ENCODE data around the gene FBXL5.

Gene FBXL5

DNA sequence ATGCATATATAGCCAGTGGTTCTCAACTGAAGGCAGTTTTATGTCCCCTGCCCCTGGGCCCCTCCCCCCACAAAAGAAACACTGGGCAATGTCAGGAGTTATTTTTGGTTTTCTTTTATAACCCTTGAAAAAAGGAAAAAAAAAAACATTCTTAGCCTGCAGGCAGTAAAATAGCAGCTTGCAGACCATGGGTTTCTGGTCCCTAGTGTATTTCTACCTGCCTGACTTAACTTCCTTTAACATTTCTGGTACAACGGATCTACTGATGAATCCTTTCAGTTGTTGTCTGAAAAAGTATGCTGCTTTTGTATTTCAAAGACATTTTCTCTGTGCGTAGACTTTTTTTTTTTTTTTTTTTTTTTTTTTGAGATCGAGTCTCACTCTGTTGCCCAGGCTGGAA, 15.4 kb upstream of the FBXL5 start:
- Mint-ChIP-seq H3K27me3 (no peaks in the 10 kb centered on the region), H3K27ac (peak overlapping the region; percentile 73), H3K9me3 (no peaks in the 10 kb centered on the region), H3K4me1 (peaks cover 8 to 28% of the 10 kb centered on the region in 2 donors), H3K4me3 (peak overlapping the region; percentile 32 to 52), H3K36me3 (no peaks in the 10 kb centered on the region)
- DNase-seq (no peak), ATAC-seq (replicated peaks) (no peak)

DNA sequence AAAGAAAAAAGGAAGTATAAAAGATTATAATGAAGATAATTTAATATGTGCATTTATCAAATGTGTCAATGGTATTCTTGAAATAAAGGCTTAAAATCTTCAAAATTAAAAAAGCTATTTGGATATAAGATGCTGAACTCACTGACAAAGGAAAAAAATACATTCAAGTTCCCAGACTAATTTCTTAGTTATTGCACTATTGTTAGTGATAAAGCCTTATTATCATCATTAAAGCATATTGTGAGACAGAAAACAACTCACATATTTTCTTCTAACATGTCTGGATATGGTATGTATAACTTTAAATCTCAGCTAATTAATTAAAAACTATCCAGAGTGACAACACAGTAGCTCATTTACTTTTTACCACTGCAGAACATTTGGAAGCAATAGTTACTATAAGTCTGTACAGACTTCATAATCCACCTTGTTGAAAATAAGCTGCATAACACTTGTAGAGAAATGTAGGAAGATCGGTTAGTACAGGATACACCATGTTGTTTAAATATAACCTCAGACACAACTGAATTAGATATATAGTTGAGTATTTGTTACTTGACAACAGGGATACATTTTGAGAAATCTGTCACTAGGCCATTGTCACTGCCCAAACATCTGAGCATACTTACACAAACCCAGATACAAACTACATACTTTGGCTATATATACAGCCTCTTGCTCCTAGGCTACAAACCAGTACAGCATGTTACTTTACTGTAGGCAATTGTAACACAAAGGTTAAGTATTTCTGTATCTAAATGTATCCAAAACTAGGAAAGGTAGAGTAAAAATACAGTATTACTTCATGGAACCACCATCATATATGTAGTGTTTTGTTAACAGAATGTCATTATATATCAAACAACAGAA, 13.6 kb upstream of the FBXL5 start:
- no peaks in the 10 kb centered on the region for H3K27me3 Mint-ChIP-seq
- H3K36me3 Mint-ChIP-seq, result no peaks in the 10 kb centered on the region
- no peak overlapping the region for H3K4me3 Mint-ChIP-seq
- no peaks in the 10 kb centered on the region for H3K9me3 Mint-ChIP-seq
- DNase-seq (no peak), ATAC-seq (replicated peaks) (no peak)
- H3K27ac Mint-ChIP-seq, result no peak overlapping the region
- peaks cover 3 to 17% of the 10 kb centered on the region in 2 donors for H3K4me1 Mint-ChIP-seq

DNA sequence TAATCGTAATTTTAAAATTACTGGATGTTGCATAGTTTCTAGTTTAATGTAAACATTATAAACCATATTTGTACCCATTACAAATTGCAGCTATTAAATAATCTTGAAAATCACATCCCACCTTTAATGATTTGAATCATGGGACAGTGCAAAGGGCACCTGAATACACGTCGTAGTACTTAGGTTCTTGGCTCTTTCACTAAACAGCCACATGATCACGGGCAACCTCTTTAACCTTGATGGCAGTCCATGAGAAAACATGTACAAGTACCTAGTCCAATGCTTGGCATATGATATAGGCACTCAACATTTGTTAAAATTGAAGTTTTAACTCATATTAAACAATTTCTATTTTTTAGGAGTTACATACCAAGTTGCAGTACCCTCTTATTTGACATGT, 11.8 kb upstream of the FBXL5 start:
- no peak overlapping the region for H3K4me3 Mint-ChIP-seq

DNA sequence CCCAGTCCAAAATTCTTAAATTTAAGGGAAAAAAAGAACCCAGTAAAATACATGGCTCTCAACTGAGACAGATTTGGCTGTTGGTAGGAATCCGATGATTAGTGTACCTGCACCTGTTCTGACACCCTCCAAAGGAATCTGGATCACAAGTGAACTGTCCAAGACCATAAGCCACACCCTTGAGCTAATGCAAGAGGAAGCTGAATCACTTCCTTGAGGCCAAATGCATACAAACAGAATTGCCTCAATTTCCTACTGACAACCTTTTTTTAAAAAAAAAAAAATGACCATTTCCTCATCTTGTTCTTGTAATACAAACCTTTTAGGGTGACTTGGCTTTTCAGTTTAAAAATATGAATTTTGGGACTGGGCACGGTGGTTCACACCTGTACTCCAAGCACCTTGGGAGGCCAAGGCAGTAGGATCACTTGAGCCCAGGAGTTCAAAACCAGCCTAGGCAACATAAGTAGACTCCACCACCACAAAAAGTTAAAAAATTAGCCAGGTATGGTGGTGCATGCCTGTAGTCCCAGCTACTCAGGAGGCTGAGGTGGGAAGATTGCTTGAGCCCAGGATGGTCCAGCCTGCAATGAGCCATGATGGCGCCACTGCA, 10.7 kb upstream of the FBXL5 start:
- ATAC-seq (replicated peaks) (no peak), DNase-seq (no peak)
- H3K27me3 Mint-ChIP-seq, result no peaks in the 10 kb centered on the region
- H3K4me3 Mint-ChIP-seq, result no peak overlapping the region
- H3K4me1 Mint-ChIP-seq, result peaks cover 0 to 9% of the 10 kb centered on the region in 2 donors
- H3K36me3 Mint-ChIP-seq, result no peaks in the 10 kb centered on the region
- H3K27ac Mint-ChIP-seq, result no peak overlapping the region
- H3K9me3 Mint-ChIP-seq, result no peaks in the 10 kb centered on the region

More for the DNA sequence above, 11.8 kb upstream of the FBXL5 start:
- Mint-ChIP-seq H3K27ac (no peak overlapping the region), H3K9me3 (no peaks in the 10 kb centered on the region), H3K36me3 (no peaks in the 10 kb centered on the region), H3K4me1 (peaks cover 3 to 17% of the 10 kb centered on the region in 2 donors), H3K27me3 (no peaks in the 10 kb centered on the region)
- no peak for ATAC-seq (replicated peaks)
- DNase-seq, result no peak

DNA sequence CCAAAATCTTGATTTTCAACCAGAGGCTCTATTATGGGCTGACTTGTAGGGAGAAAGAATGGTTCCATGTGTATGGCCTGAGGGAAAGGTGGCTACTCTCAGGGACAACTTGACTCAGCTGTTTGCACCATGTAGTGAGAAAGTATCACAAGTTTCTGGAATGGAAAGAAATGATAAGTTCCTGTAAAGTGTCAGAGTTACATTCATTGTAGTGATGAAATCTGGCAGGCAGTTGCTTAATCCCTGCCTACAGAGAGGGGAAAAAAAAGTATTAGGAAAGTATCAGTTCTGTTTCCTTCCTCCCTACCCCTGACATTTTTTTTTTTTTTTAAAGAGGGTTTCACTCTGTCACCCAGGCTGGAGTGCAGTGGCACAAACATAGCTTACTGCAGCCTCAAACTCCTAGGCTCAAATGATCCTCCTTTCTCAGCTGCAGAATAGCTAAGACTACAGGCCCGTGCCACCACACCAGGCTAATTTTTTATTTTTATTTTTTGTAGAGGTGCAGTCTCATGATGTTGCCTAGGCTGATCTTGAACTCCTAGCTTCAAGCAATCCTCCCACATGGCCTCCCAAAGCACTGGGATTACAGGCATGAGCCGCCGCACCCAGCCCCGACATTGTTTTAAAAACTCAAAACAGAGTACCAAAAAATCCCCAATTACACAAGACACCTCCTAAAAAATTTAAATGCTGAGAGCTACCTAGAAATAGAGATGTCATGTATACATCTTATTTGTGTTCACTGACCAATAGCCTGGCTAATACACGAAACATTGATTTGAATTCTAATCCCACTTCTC, 4.8 kb upstream of the FBXL5 start:
- peak overlapping the region; percentile 31 for H3K27ac Mint-ChIP-seq
- H3K4me3 Mint-ChIP-seq, result no peak overlapping the region
- DNase-seq (no peak), ATAC-seq (replicated peaks) (peak in 1 of 2 donors; percentile 6)
- no peaks in the 10 kb centered on the region for H3K36me3 Mint-ChIP-seq
- H3K9me3 Mint-ChIP-seq, result no peaks in the 10 kb centered on the region
- peaks cover 5 to 22% of the 10 kb centered on the region in 2 donors for H3K4me1 Mint-ChIP-seq
- no peaks in the 10 kb centered on the region for H3K27me3 Mint-ChIP-seq

DNA sequence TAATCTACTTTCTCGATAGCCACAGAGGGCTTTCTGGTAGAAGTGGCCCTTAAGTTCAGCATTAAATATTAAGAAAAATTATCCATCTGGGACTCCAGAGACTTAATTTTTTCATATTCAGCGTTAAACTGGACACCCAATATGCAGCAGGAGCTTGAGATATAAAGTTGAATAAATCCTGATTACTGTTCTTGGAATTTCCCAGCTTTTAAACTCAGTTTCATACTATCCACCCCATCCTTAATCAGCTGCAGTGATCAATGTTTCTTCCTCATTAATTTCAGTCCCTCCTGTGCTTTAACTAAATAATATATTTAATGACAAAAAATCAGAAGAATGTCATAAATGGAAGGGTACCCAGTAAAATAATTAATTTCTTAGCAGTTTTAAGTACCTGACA, 3.6 kb upstream of the FBXL5 start:
- Mint-ChIP-seq H3K9me3 (no peaks in the 10 kb centered on the region), H3K36me3 (no peaks in the 10 kb centered on the region), H3K4me1 (peaks cover 6 to 29% of the 10 kb centered on the region in 2 donors), H3K27ac (no peak overlapping the region), H3K27me3 (no peaks in the 10 kb centered on the region), H3K4me3 (no peak overlapping the region)
- ATAC-seq (replicated peaks) (no peak), DNase-seq (no peak)

DNA sequence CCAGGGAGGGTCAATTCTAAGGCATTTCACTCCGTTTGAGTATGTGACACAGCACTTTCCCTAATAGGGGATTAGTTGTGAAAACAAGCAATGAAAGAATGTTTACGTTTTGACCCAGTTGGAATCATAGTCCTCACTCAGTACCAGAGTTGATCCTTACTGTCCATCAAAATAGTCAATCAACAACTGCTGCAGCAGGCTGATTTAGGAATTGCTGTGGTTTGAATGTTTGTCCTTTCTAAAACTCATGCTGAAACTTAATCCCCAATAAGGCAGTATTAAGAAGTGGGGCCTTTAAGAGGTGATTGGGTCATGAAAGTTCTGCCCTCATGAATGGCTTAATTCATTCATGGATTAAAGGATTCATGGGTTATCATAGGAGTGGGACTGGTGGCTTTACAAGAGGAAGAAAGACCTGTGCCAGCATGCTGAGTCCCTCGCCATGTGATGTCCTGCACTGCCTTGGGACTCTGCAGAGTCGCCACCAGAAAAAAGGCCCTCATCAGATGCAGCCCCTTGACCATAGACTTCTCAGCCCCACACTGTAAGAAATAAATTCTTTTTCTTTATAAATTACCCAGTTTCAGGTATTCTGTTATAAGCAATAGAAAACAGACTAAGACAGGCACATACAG, 3.1 kb upstream of the FBXL5 start:
- ATAC-seq (replicated peaks) (no peak), DNase-seq (no peak)
- no peaks in the 10 kb centered on the region for H3K36me3 Mint-ChIP-seq
- no peaks in the 10 kb centered on the region for H3K9me3 Mint-ChIP-seq
- peaks cover 9 to 34% of the 10 kb centered on the region in 2 donors for H3K4me1 Mint-ChIP-seq
- H3K27ac Mint-ChIP-seq, result no peak overlapping the region
- H3K4me3 Mint-ChIP-seq, result no peak overlapping the region
- H3K27me3 Mint-ChIP-seq, result no peaks in the 10 kb centered on the region

DNA sequence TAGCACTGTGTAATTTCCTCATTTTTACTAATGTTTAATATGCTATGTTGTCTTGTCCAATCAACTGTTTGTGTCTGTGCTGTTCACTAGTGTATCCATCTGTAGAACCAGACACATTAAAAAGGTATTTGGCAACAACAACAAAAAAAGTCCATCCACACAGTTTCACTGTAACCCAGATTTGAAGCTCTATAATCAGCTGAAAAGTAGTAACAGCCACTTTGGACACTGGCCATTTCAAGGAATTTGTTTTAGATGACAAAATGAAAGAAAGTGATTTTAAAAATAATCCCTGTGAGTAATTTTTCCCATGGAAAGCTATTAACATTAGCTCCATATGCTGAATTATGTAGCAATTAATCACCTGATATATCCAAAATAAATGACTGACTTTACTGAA, 2.2 kb upstream of the FBXL5 start:
- no peak overlapping the region for H3K27ac Mint-ChIP-seq
- no peaks in the 10 kb centered on the region for H3K27me3 Mint-ChIP-seq
- DNase-seq, result no peak
- H3K9me3 Mint-ChIP-seq, result no peaks in the 10 kb centered on the region
- ATAC-seq (replicated peaks), result no peak
- peaks cover 9 to 39% of the 10 kb centered on the region in 2 donors for H3K4me1 Mint-ChIP-seq
- H3K4me3 Mint-ChIP-seq, result no peak overlapping the region
- no peaks in the 10 kb centered on the region for H3K36me3 Mint-ChIP-seq

DNA sequence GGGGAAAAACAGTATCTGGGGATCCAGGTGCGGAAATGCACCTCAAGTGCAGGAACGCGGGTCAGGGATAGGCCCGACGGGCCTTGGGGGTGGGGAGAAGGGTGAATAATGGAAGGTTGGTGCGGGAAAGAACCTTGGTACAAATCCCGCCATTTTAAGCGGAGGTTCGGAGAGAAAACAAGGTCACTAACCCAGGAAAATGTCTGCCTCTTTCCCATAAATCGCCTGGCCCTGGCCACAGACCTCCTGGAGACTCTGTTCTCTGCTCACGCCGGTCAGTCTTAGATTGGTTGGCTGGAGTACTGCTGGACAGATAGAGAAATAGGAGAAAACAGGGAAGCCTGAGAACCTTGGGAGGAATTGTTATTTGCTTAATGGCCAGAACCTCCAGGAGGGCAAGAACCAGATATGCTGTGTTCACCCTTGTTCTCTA, 897 bp upstream of the FBXL5 start:
- Mint-ChIP-seq H3K4me1 (peaks cover 12 to 50% of the 10 kb centered on the region in 2 donors), H3K36me3 (no peaks in the 10 kb centered on the region), H3K9me3 (no peaks in the 10 kb centered on the region), H3K27ac (peak overlapping the region; percentile 98), H3K27me3 (no peaks in the 10 kb centered on the region), H3K4me3 (peak overlapping the region; percentile 93 to 96)
- ATAC-seq (replicated peaks), result no peak
- DNase-seq, result no peak

DNA sequence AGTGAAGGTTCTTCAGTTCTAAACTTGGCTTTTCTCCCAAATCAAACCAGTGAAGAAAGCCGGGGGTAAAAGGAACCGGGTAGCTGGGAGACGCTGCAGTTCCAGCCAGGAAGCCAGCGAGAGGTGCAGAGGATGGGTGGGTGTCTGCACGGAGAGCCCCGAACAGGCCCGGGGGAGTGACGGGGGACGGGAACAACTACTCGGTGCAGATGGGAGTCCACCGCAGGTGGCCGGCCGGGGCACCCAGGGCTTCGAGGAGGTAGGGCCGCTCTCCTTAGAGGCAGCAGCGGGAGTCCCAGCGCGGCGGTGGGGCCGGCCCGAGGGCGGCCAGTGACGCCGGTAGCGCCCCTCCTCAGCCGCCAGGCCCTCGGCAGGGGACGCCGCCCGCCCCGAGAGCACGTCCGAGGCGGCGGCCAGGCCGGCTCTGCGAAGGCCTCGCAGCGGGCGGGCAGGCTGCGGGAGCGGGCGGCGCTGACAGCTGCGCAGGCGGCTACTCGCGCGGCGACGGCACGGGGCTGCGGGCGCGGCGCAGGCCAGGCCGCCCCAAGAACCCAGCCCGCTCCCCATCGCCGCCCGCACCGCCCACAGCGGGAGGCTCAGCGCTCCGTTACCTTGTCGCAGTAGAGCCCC, 449 bp downstream of the FBXL5 start:
- H3K9me3 Mint-ChIP-seq, result no peaks in the 10 kb centered on the region
- H3K4me3 Mint-ChIP-seq, result peak overlapping the region; percentile 96 to 97
- no peaks in the 10 kb centered on the region for H3K27me3 Mint-ChIP-seq
- peak; percentile 70 to 73 for ATAC-seq (replicated peaks)
- no peak for DNase-seq
- H3K27ac Mint-ChIP-seq, result peak overlapping the region; percentile 97
- H3K4me1 Mint-ChIP-seq, result peaks cover 20 to 55% of the 10 kb centered on the region in 2 donors
- H3K36me3 Mint-ChIP-seq, result no peaks in the 10 kb centered on the region

DNA sequence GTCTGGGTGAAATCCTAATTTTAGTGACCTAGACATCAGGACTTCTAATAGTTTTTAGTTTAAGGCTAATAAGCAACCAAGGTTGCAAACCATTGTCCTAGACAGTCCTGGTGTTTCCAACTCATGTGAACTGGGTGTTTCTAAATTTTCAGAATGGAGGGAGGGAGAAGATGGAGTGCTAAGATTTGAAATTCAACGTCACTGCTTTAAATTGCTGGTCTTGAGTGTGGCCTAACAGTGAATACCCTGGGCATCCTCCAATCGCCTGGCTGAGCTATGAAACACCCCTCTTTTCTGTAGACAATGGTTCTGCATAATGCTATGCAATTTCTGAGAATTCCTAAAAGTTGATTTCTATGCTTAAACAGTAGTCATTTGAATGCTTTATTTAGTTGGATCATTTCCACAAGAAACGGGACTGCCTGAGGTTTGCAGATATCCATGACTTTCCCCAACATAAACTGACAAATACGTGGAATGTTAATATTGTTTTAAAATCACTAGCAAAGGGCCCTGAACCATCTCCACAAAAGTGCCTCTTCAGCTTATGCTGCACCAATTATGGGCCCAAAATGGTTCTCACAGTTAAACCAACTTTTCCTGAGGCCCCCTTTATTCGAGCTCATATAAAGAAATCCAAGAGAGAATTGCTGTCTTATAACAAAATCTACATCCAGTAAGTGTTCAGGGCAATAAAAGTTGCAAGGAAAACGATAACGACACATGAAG, 1.1 kb downstream of the FBXL5 start:
- peak overlapping the region; percentile 94 for H3K27ac Mint-ChIP-seq
- DNase-seq (no peak), ATAC-seq (replicated peaks) (no peak)
- no peaks in the 10 kb centered on the region for H3K9me3 Mint-ChIP-seq
- H3K4me1 Mint-ChIP-seq, result peaks cover 20 to 53% of the 10 kb centered on the region in 2 donors
- no peaks in the 10 kb centered on the region for H3K36me3 Mint-ChIP-seq
- peak overlapping the region; percentile 92 to 97 for H3K4me3 Mint-ChIP-seq
- H3K27me3 Mint-ChIP-seq, result no peaks in the 10 kb centered on the region

DNA sequence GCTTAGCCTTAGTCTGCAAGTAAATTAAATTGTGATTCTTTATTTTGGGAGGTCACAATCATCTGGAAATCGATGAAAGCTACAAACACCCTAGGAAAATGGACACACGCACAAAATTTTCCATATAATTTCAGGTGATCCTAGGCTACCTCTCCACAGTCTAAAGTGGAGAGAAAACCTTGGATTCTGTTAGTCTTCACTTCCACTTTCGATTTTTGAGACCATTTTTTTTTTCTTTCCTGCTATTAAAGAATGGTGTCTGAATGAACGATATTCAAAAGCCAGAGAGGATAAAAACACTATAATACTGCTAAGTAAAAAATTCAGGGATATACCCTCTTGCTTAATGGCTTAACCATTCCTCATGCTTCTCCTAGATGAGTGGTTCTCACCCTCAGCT, 1.7 kb downstream of the FBXL5 start:
- Mint-ChIP-seq H3K27ac (peak overlapping the region; percentile 62), H3K4me3 (peak overlapping the region; percentile 92 to 97), H3K9me3 (no peaks in the 10 kb centered on the region), H3K27me3 (no peaks in the 10 kb centered on the region), H3K36me3 (no peaks in the 10 kb centered on the region), H3K4me1 (peaks cover 22 to 57% of the 10 kb centered on the region in 2 donors)
- no peak for DNase-seq
- ATAC-seq (replicated peaks), result no peak

DNA sequence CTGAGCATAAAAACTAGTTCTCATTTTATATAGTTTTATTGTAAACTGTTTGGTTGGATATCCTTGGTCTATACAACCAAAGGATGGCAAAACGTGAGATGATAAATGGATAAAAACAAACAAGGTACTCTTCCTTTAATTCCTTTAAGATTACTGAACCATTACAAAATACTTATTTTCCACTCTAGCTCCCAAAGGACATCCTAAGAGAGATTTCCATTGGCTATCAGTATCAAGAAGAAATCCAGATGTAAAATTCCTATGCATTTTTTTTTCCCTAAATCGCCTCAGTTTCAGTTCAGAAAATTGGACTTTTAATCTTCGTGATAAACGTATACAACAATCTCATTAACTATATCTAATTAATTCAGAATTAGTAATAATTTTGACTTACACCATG, 2.3 kb downstream of the FBXL5 start:
- H3K4me1 Mint-ChIP-seq, result peaks cover 23 to 59% of the 10 kb centered on the region in 2 donors
- peak overlapping the region; percentile 92 to 97 for H3K4me3 Mint-ChIP-seq
- H3K36me3 Mint-ChIP-seq, result no peaks in the 10 kb centered on the region
- no peaks in the 10 kb centered on the region for H3K9me3 Mint-ChIP-seq
- H3K27ac Mint-ChIP-seq, result no peak overlapping the region
- ATAC-seq (replicated peaks) (no peak), DNase-seq (no peak)
- no peaks in the 10 kb centered on the region for H3K27me3 Mint-ChIP-seq

All from stimulated activated naive B cell treated with anti-CD40 and anti-IgM and Interleukin-4, amounts not matched to agents 10 μg/mL and 1 μg/mL and 100 μg/mL, for 72 hours (primary cell).